NCI-H2081 (cell line): Measurements from ENCODE around the gene NAGA.
"Not testable (repeated sequence)": the region's sequence is repeated elsewhere in the genome, so short reads cannot be mapped to it uniquely, and the experiment has no call there.

Experiments used
- DNase-seq, 2 experiments: peaks; one replicate each; lab custom pipeline; 2025; lab: John Stamatoyannopoulos, UW

Gene NAGA

GRCh38 chr22:42074846-42075676 lies 4.4 kb upstream of the NAGA start:
- DNase-seq = no peak

- no peak for DNase-seq
Measured at GRCh38 chr22:42074132-42074811, 3.7 kb upstream of the NAGA start, which contains the start of gene PHETA2. PHETA2 (plus strand) TSS chr22:42074248; CDS start chr22:42077294, 3,046 bp downstream.

GRCh38 chr22:42073621-42074041 lies 3.0 kb upstream of the NAGA start:
- no peak for DNase-seq

- no peak for DNase-seq
Measured at GRCh38 chr22:42072606-42073330, 2.2 kb upstream of the NAGA start.

GRCh38 chr22:42071508-42071907 lies 896 bp upstream of the NAGA start:
- DNase-seq = not testable (repeated sequence)

GRCh38 chr22:42069801-42070516 lies 653 bp downstream of the NAGA start:
- no peak for DNase-seq

GRCh38 chr22:42068291-42068690 lies 2.3 kb downstream of the NAGA start:
- no peak for DNase-seq

GRCh38 chr22:42067671-42068251 lies 2.9 kb downstream of the NAGA start:
- no peak for DNase-seq

- DNase-seq = no peak
Measured at GRCh38 chr22:42066937-42067336, 3.7 kb downstream of the NAGA start.

- DNase-seq = no peak
Measured at GRCh38 chr22:42066126-42066761, 4.4 kb downstream of the NAGA start.

GRCh38 chr22:42065438-42066125 lies 5.0 kb downstream of the NAGA start:
- DNase-seq = no peak

GRCh38 chr22:42064629-42065028 lies 6.0 kb downstream of the NAGA start:
- DNase-seq = no peak

- no peak for DNase-seq
Measured at GRCh38 chr22:42062506-42063170, 8.0 kb downstream of the NAGA start.

GRCh38 chr22:42061041-42061440 lies 9.6 kb downstream of the NAGA start:
- DNase-seq = no peak

GRCh38 chr22:42060489-42060888 lies 10.1 kb downstream of the NAGA start:
- no peak for DNase-seq

- no peak for DNase-seq
Measured at GRCh38 chr22:42056757-42057511, 13.7 kb downstream of the NAGA start.

GRCh38 chr22:42052765-42053164 lies 17.8 kb downstream of the NAGA start:
- no peak for DNase-seq

GRCh38 chr22:42050641-42051180 lies 19.9 kb downstream of the NAGA start:
- DNase-seq = no peak

- DNase-seq = no peak
Measured at GRCh38 chr22:42041784-42042183, 28.8 kb downstream of the NAGA start.
